RWPE2 (cell line): ENCODE data around the gene TRERF1.

Experiments
- ATAC-seq: fragments of 200-7000 bp; cut with Tn5 transposase; 3 replicates; pipeline ENCODE4 v1.9.1; 2021; ENCODE audit warnings: low read depth
- DNase-seq: peaks from one replicate; pipeline ENCODE4 v3.0.0-alpha.2; 2020; ENCODE audit warnings: low spot score
- H3K27ac ChIP-seq: fragments of 450-650 bp; 2 replicates; pipeline ENCODE4 v1.5.1; 2017; ENCODE audit warnings: mild to moderate bottlenecking; ENCODE audit not compliant: poor library complexity, severe bottlenecking
- H3K27me3 ChIP-seq: fragments of 250-450 bp; sonication (Bioruptor Pico); 2 replicates; pipeline ENCODE4 v1.5.1; 2021; ENCODE audit warnings: mild to moderate bottlenecking, moderate library complexity; ENCODE audit not compliant: insufficient read depth, poor library complexity, severe bottlenecking
- H3K36me3 ChIP-seq: fragments of 250-450 bp; sonication (Bioruptor Pico); 2 replicates; pipeline ENCODE4 v1.5.1; 2020; ENCODE audit warnings: low read depth, mild to moderate bottlenecking, moderate library complexity
- H3K4me1 ChIP-seq: fragments of 250-450 bp; sonication (Bioruptor Pico); 2 replicates; pipeline ENCODE4 v1.5.1; 2021; ENCODE audit warnings: mild to moderate bottlenecking, moderate library complexity; ENCODE audit not compliant: insufficient read depth, poor library complexity, severe bottlenecking
- H3K4me3 ChIP-seq: fragments of 250-450 bp; sonication (Bioruptor Pico); 2 replicates; pipeline ENCODE4 v1.5.1; 2021; ENCODE audit warnings: mild to moderate bottlenecking, moderate library complexity; ENCODE audit not compliant: severe bottlenecking
- H3K9me3 ChIP-seq: fragments of 250-450 bp; sonication (Bioruptor Pico); 2 replicates; pipeline ENCODE4 v1.5.1; 2021; ENCODE audit warnings: mild to moderate bottlenecking, moderate library complexity; ENCODE audit not compliant: severe bottlenecking
- CTCF ChIP-seq: fragments of 450-650 bp; IDR thresholded peaks from one replicate; pipeline ENCODE4 v1.5.1; 2017; ENCODE audit warnings: mild to moderate bottlenecking, moderate library complexity; ENCODE audit not compliant: poor library complexity, severe bottlenecking

The TRERF1 gene

GRCh38 chr6:42349753-42350511 lies 101.8 kb downstream of the TRERF1 start:
- no peaks in the 10 kb centered on the region for H3K4me1 ChIP-seq
- no peaks in the 10 kb centered on the region for H3K36me3 ChIP-seq
- H3K4me3 ChIP-seq, result no peak overlapping the region
- ATAC-seq (no peak), DNase-seq (no peak)
- no peak for TF ChIP-seq CTCF
- no peak overlapping the region for H3K27ac ChIP-seq
- H3K9me3 ChIP-seq, result no peaks in the 10 kb centered on the region
- no peaks in the 10 kb centered on the region for H3K27me3 ChIP-seq

GRCh38 chr6:42347456-42347855 lies 104.3 kb downstream of the TRERF1 start:
- no peak overlapping the region for H3K4me3 ChIP-seq
- H3K27me3 ChIP-seq, result no peaks in the 10 kb centered on the region
- TF ChIP-seq CTCF, result no peak

GRCh38 chr6:42345696-42346416 lies 105.9 kb downstream of the TRERF1 start:
- ATAC-seq (no peak), DNase-seq (no peak)
- TF ChIP-seq CTCF, result no peak
- H3K36me3 ChIP-seq, result no peaks in the 10 kb centered on the region
- H3K4me3 ChIP-seq, result no peak overlapping the region
- H3K27ac ChIP-seq, result no peak overlapping the region
- H3K4me1 ChIP-seq, result no peaks in the 10 kb centered on the region
- H3K27me3 ChIP-seq, result no peaks in the 10 kb centered on the region
- no peaks in the 10 kb centered on the region for H3K9me3 ChIP-seq

More at GRCh38 chr6:42347456-42347855, 104.3 kb downstream of the TRERF1 start:
- no peak for ATAC-seq
- no peak for DNase-seq
- H3K4me1 ChIP-seq, result no peaks in the 10 kb centered on the region
- H3K36me3 ChIP-seq, result no peaks in the 10 kb centered on the region
- no peak overlapping the region for H3K27ac ChIP-seq
- H3K9me3 ChIP-seq, result no peaks in the 10 kb centered on the region

- no peak overlapping the region for H3K27ac ChIP-seq
- no peaks in the 10 kb centered on the region for H3K36me3 ChIP-seq
- H3K27me3 ChIP-seq, result no peaks in the 10 kb centered on the region
- ATAC-seq (no peak), DNase-seq (no peak)
- peaks cover 10% of the 10 kb centered on the region for H3K4me1 ChIP-seq
- no peak for TF ChIP-seq CTCF
- H3K9me3 ChIP-seq, result no peaks in the 10 kb centered on the region
- H3K4me3 ChIP-seq, result no peak overlapping the region
Measured at GRCh38 chr6:42344756-42345155, 107.0 kb downstream of the TRERF1 start.
